GM23338 (cell line): ENCODE measurements around the gene RAD51AP2. TPM values are rescaled to one million over a fixed set of nuclear protein-coding genes. Genes with fewer than 3 reads are reported as not detected.

Experiments
- ATAC-seq: fragments of 200-7000 bp; cut with Tn5 transposase; 3 replicates; pipeline ENCODE4 v1.9.1; 2020
- DNase-seq: peaks from one replicate; pipeline ENCODE4 v3.0.0-alpha.2; 2015; ENCODE audit warnings: low spot score
- H2AFZ ChIP-seq: fragments of 200-600 bp; sonication (generic); 2 replicates; pipeline ENCODE4 v1.8.0; 2016; ENCODE audit warnings: antibody characterized with exemption, mild to moderate bottlenecking, moderate library complexity
- H3F3A ChIP-seq: fragments of 200-600 bp; sonication (generic); replicated peaks from 2 replicates; pipeline ENCODE4 v1.8.0; 2017; ENCODE audit warnings: antibody characterized with exemption, mixed run types, low read depth
- H3K27ac ChIP-seq: fragments of 200-600 bp; sonication (generic); 2 replicates; pipeline ENCODE4 v1.6.1; 2016; ENCODE audit warnings: low read depth
- H3K27me3 ChIP-seq: fragments of 200-600 bp; sonication (generic); 2 replicates; pipeline ENCODE4 v1.8.0; 2016; ENCODE audit warnings: mild to moderate bottlenecking, mixed run types, moderate library complexity; ENCODE audit not compliant: insufficient read depth
- H3K36me3 ChIP-seq: fragments of 200-600 bp; sonication (generic); 2 replicates; pipeline ENCODE4 v1.8.0; 2016; ENCODE audit warnings: mild to moderate bottlenecking; ENCODE audit not compliant: insufficient read depth
- H3K4me1 ChIP-seq: fragments of 200-600 bp; sonication (generic); 2 replicates; pipeline ENCODE4 v1.8.0; 2016; ENCODE audit warnings: mild to moderate bottlenecking, moderate library complexity; ENCODE audit not compliant: insufficient read depth
- H3K4me2 ChIP-seq: fragments of 200-600 bp; sonication (generic); 2 replicates; pipeline ENCODE4 v1.7.1; 2017; ENCODE audit warnings: mixed run types
- H3K4me3 ChIP-seq: fragments of 200-600 bp; sonication (generic); 2 replicates; pipeline ENCODE4 v1.6.1; 2016; ENCODE audit warnings: mixed run types
- H3K79me2 ChIP-seq: fragments of 200-600 bp; sonication (generic); replicated peaks from 2 replicates; pipeline ENCODE4 v1.8.0; 2017; ENCODE audit warnings: mild to moderate bottlenecking; ENCODE audit not compliant: insufficient read depth
- H3K9me2 ChIP-seq: fragments of 200-600 bp; sonication (generic); 2 replicates; pipeline ENCODE4 v1.8.0; 2017; ENCODE audit not compliant: insufficient read depth
- H4K20me1 ChIP-seq: fragments of 200-600 bp; sonication (generic); replicated peaks from 2 replicates; pipeline ENCODE4 v1.8.0; 2017; ENCODE audit warnings: mild to moderate bottlenecking; ENCODE audit not compliant: insufficient read depth
- H3K27ac Mint-ChIP-seq: 2 replicates; pipeline ENCODE4 v1.8.0; 2020; ENCODE audit warnings: inconsistent platforms, mild to moderate bottlenecking, moderate library complexity, mixed read lengths
- H3K27me3 Mint-ChIP-seq: 3 replicates; pipeline ENCODE4 v1.8.0; 2022; ENCODE audit warnings: low read depth, mild to moderate bottlenecking, moderate library complexity, mixed read lengths, inconsistent platforms; ENCODE audit not compliant: insufficient read depth, poor library complexity
- H3K36me3 Mint-ChIP-seq: 3 replicates; pipeline ENCODE4 v1.8.0; 2021; ENCODE audit warnings: low read depth, mild to moderate bottlenecking, inconsistent platforms, moderate library complexity, mixed read lengths
- H3K4me1 Mint-ChIP-seq: 3 replicates; pipeline ENCODE4 v1.8.0; 2020; ENCODE audit warnings: mild to moderate bottlenecking, inconsistent platforms, mixed read lengths
- H3K4me3 Mint-ChIP-seq: 3 replicates; pipeline ENCODE4 v1.8.0; 2021; ENCODE audit warnings: moderate library complexity, mild to moderate bottlenecking, inconsistent platforms, mixed read lengths
- H3K9me3 Mint-ChIP-seq: 3 replicates; pipeline ENCODE4 v1.8.0; 2020; ENCODE audit warnings: moderate library complexity, mild to moderate bottlenecking, inconsistent platforms, mixed read lengths
- CREB1 ChIP-seq: fragments of 250-450 bp; sonication (Bioruptor Pico); IDR thresholded peaks from 2 replicates; pipeline ENCODE4 v1.5.0; 2020; ENCODE audit warnings: low read depth, mild to moderate bottlenecking, moderate library complexity
- ETS1 ChIP-seq: IDR thresholded peaks from 2 replicates; pipeline ENCODE4 v1.6.1; 2016; ENCODE audit warnings: antibody characterized with exemption
- EZH2 ChIP-seq: fragments of 200-600 bp; sonication (generic); IDR thresholded peaks from one replicate; pipeline ENCODE4 v1.8.0; 2017; ENCODE audit warnings: antibody characterized with exemption, mild to moderate bottlenecking, low read depth; ENCODE audit not compliant: unreplicated experiment
- EZH2phosphoT487 ChIP-seq: fragments of 200-600 bp; sonication (generic); IDR thresholded peaks from one replicate; pipeline ENCODE4 v1.8.1; 2018; ENCODE audit warnings: antibody characterized with exemption; ENCODE audit not compliant: unreplicated experiment
- JUNB ChIP-seq: IDR thresholded peaks from one replicate; pipeline ENCODE4 v1.6.1; 2016; ENCODE audit warnings: antibody characterized with exemption; ENCODE audit not compliant: unreplicated experiment
- NANOG ChIP-seq: IDR thresholded peaks from 2 replicates; pipeline ENCODE4 v1.6.1; 2016; ENCODE audit warnings: antibody characterized with exemption, borderline replicate concordance
- POLR2AphosphoS5 ChIP-seq: IDR thresholded peaks from 2 replicates; pipeline ENCODE4 v1.6.1; 2016; ENCODE audit warnings: antibody characterized with exemption, low read depth
- REST ChIP-seq: IDR thresholded peaks from one replicate; pipeline ENCODE4 v1.6.1; 2018; ENCODE audit warnings: antibody characterized with exemption; ENCODE audit not compliant: unreplicated experiment
- ZNF114 ChIP-seq: fragments of 250-450 bp; sonication (Bioruptor Pico); IDR thresholded peaks from 2 replicates; pipeline ENCODE4 v1.5.0; 2020; ENCODE audit warnings: mild to moderate bottlenecking, moderate library complexity
- ZNF331 ChIP-seq: fragments of 250-450 bp; sonication (Bioruptor Pico); IDR thresholded peaks from 2 replicates; pipeline ENCODE4 v1.5.0; 2020; ENCODE audit warnings: low read depth, mild to moderate bottlenecking, moderate library complexity
- polyA plus RNA-seq: library from polyadenylated mRNA; unstranded; fragments of >200 nt; fragmentation: Nextera tagmentation; extraction: Ambion mirVana; gene quantifications from 2 replicates; pipeline ENCODE4 v1.2.1, GENCODE V29; 2016
- total RNA-seq: library from RNA; depleted of rRNA; stranded (reverse); fragments of >200 nt; shearing (Covaris generic); gene quantifications from 2 replicates; pipeline ENCODE4 v1.2.3, GENCODE V29; 2014
- TF ChIP-seq, protein P1 (sequence below), 2 experiments: fragments of 200-600 bp in 1 of 2; sonication (generic) in 1 of 2; conservative IDR thresholded peaks; 2 replicates each; pipeline versions ENCODE4 v1.5.1 to v1.6.1; 2016 to 2017; ENCODE audit warnings: antibody characterized with exemption in 2 of 2, low read depth in 2 of 2, mild to moderate bottlenecking in 2 of 2, moderate library complexity in 1 of 2

The RAD51AP2 gene
- total and polyA plus RNA-seq, 2 experiments from 2014 or later = 0.16 to 0.38 TPM

DNA sequence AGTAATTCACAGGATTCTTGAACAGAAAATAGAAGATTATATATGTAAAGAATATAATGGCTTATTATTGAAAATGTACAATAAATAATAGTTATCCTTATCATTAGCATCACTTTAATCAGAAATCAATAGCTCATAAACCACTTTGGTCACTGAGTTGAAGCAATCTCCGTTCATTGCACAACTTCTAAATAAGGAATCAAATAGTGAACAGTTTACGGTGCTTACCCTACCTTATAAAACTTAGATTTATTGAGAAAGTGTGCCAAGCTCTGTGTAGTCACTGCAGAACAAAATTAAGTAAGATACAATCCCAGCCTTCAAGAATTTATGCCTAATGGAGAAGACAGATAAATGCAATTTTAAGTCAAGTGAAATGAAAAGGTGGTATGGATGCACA is 29.0 kb upstream of the RAD51AP2 start:
- no peak overlapping the region for H2AFZ ChIP-seq
- peaks cover 71% of the 10 kb centered on the region for H3K4me1 ChIP-seq
- DNase-seq = no peak
- 0 out of 3 replicates have a peak, but pooled peaks cover 2% of the 10 kb centered on the region for H3K9me3 Mint-ChIP-seq
- peaks cover 87% of the 10 kb centered on the region for H3K79me2 ChIP-seq
- no peaks in the 10 kb centered on the region for H3K9me2 ChIP-seq
- peak overlapping the region; percentile 61 for H3K4me2 ChIP-seq
- H3K36me3 ChIP-seq = no peaks in the 10 kb centered on the region
- peak overlapping the region; percentile 40 for H3K4me3 Mint-ChIP-seq
- peaks cover 4% of the 10 kb centered on the region for H3K27me3 Mint-ChIP-seq
- no peak for TF ChIP-seq CREB1
- no peak for TF ChIP-seq JUNB
- no peak for TF ChIP-seq EZH2phosphoT487
- no peak for TF ChIP-seq ZNF114 (CRISPR knock-in tag)
- no peak for TF ChIP-seq ETS1
- no peak for TF ChIP-seq ZNF331
- TF ChIP-seq POLR2AphosphoS5 = no peak
- TF ChIP-seq EZH2 = no peak
- no peak for TF ChIP-seq NANOG
- TF ChIP-seq REST = no peak
- TF ChIP-seq, protein P1, sequence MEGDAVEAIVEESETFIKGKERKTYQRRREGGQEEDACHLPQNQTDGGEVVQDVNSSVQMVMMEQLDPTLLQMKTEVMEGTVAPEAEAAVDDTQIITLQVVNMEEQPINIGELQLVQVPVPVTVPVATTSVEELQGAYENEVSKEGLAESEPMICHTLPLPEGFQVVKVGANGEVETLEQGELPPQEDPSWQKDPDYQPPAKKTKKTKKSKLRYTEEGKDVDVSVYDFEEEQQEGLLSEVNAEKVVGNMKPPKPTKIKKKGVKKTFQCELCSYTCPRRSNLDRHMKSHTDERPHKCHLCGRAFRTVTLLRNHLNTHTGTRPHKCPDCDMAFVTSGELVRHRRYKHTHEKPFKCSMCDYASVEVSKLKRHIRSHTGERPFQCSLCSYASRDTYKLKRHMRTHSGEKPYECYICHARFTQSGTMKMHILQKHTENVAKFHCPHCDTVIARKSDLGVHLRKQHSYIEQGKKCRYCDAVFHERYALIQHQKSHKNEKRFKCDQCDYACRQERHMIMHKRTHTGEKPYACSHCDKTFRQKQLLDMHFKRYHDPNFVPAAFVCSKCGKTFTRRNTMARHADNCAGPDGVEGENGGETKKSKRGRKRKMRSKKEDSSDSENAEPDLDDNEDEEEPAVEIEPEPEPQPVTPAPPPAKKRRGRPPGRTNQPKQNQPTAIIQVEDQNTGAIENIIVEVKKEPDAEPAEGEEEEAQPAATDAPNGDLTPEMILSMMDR (conservative IDR thresholded peaks at IDR 0.05; ENCODE audit: low read depth in 2 of 2) = no peak
- H3F3A ChIP-seq = peaks cover 9% of the 10 kb centered on the region; the same call in 1 of the 2 replicates
- H3K27ac Mint-ChIP-seq = peak overlapping the region; percentile 93
- peaks cover 19% of the 10 kb centered on the region for H3K36me3 Mint-ChIP-seq
- H3K4me1 Mint-ChIP-seq = peaks cover 68% of the 10 kb centered on the region
- peak overlapping the region; percentile 82 for H3K4me3 ChIP-seq
- H3K27me3 ChIP-seq = no peaks in the 10 kb centered on the region
- H4K20me1 ChIP-seq = peaks cover 6% of the 10 kb centered on the region; the same call in 1 of the 2 replicates
- no peak for ATAC-seq
- H3K27ac ChIP-seq = no peak overlapping the region; the same call in 1 of the 2 replicates
